ENCODE measurements around the gene NAMPT. TPM values are rescaled to one million over a fixed set of nuclear protein-coding genes. Genes with fewer than 3 reads are reported as not detected.

NAMPT gene
- polyA plus RNA-seq, 3 donors, result 71.3 to 358 (median 133) TPM

DNA sequence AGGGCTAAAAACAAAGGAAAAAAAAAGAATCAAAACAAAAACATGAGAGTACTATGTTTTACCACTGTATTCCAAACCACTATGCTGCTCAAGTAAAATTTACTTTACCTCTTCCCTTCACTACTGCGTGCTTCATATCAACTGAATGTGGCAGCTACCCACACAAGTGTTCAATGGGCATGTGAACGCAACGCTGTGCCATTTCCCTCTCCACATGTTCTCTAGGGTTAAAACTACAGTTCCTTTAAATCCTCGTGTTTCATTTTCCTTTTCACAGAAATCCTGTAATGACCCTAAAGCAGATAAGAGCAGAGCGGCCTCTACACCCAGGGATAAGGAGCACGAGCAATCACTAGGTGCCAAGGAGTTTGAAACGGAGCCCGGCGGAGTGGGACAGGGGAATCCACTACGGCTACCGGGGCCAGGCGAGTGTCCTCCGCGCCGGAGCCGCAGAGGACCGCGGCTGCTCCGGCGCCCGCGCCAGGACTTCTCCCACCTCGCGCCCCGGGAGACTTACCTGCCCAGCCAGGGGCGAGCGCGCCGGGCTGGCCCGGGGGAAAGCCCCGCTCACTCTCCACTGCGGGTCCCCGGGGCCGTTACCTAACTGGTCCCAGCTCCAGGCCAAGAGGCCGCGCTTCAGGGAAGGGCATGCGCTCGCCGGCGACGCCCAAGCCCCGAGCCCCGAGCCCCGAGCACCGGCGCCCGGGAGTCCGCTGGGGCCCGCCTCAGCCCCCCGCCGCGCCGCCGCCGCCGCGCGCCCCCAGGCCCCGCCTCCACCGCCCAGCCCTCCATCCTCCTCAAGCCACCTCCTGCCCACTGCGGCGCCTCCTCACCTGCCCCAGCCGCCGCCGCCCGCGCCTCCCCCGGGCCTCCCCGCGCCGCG is 711 bp downstream of the NAMPT start:
- TF ChIP-seq, protein P1, sequence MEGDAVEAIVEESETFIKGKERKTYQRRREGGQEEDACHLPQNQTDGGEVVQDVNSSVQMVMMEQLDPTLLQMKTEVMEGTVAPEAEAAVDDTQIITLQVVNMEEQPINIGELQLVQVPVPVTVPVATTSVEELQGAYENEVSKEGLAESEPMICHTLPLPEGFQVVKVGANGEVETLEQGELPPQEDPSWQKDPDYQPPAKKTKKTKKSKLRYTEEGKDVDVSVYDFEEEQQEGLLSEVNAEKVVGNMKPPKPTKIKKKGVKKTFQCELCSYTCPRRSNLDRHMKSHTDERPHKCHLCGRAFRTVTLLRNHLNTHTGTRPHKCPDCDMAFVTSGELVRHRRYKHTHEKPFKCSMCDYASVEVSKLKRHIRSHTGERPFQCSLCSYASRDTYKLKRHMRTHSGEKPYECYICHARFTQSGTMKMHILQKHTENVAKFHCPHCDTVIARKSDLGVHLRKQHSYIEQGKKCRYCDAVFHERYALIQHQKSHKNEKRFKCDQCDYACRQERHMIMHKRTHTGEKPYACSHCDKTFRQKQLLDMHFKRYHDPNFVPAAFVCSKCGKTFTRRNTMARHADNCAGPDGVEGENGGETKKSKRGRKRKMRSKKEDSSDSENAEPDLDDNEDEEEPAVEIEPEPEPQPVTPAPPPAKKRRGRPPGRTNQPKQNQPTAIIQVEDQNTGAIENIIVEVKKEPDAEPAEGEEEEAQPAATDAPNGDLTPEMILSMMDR (IDR thresholded peaks at IDR 0.05), result no peak
- peaks cover 44% of the 10 kb centered on the region for H3K79me2 ChIP-seq (ENCODE audit: insufficient read depth, low read length)
- Mint-ChIP-seq H3K9me3 (peaks cover 0 to 5% (median 3%) of the 10 kb centered on the region in 7 donors), H3K4me1 (peaks cover 39% of the 10 kb centered on the region), H3K4me3 (peak overlapping the region; percentile 97), H3K27ac (peak overlapping the region; percentile 89 to 99 (median 97)), H3K27me3 (ENCODE audit: low read depth in 3 of 3) (peaks cover 2 to 20% (median 5%) of the 10 kb centered on the region in 3 donors), H3K36me3 (peaks cover 43 to 44% of the 10 kb centered on the region in 2 donors)
- H3K27ac ChIP-seq (ENCODE audit: low read depth in 1 of 2, low read length in 2 of 2), result peak overlapping the region; percentile 88 to 89
- peaks cover 52% of the 10 kb centered on the region for H4K20me1 ChIP-seq (ENCODE audit: insufficient read depth, low read length)
- WGBS (ENCODE audit: insufficient coverage), result under 1% methylated on average over 53 of the region's 72 CpGs
- peak in 2 of 3 donors; percentile 64 for DNase-seq
- H2AFZ ChIP-seq (ENCODE audit: insufficient read depth, low read depth, low read length, poor library complexity, severe bottlenecking), result no peak overlapping the region
- intact Hi-C loops (cut with micrococcal nuclease), result loop anchor here (2.0 to 10.0 kb wide), 3 partner anchors 61 to 171 kb away; no protein-coding TSS in a partner anchor
- H3K4me1 ChIP-seq (ENCODE audit: control insufficient read depth in 1 of 2, insufficient read depth in 2 of 2, low read length in 2 of 2), result peaks cover 20 to 39% of the 10 kb centered on the region in 2 donors
- peak overlapping the region; percentile 93 for H3K4me2 ChIP-seq (replicated peaks; ENCODE audit: extremely low read depth, low read length, poor library complexity, severe bottlenecking)
- peak overlapping the region; percentile 90 for H3K9ac ChIP-seq (ENCODE audit: insufficient read depth, low read length, poor library complexity, severe bottlenecking)
- no peaks in the 10 kb centered on the region for H3K27me3 ChIP-seq (ENCODE audit: control insufficient read depth in 2 of 2, insufficient read depth in 2 of 2, low read length in 2 of 2)
- H3K4me3 ChIP-seq (replicated peaks in 1 of 3; ENCODE audit: low read depth in 2 of 3, low read length in 3 of 3), result peak overlapping the region; percentile 92 to 98 (median 93)
- peaks cover 0 to 19% of the 10 kb centered on the region in 2 donors for H3K36me3 ChIP-seq (replicated peaks in 1 of 2; ENCODE audit: control insufficient read depth in 1 of 2, insufficient read depth in 2 of 2, low read length in 2 of 2)
- no peaks in the 10 kb centered on the region for H3K9me3 ChIP-seq (replicated peaks in 1 of 2; ENCODE audit: control insufficient read depth in 1 of 2, insufficient read depth in 1 of 2, low read length in 2 of 2)

- no peak for DNase-seq
- no peaks in the 10 kb centered on the region for H3K9me3 ChIP-seq (replicated peaks in 1 of 2; ENCODE audit: control insufficient read depth in 1 of 2, insufficient read depth in 1 of 2, low read length in 2 of 2)
- peaks cover 44% of the 10 kb centered on the region for H3K79me2 ChIP-seq (ENCODE audit: insufficient read depth, low read length)
- Mint-ChIP-seq H3K27me3 (ENCODE audit: low read depth in 3 of 3) (peaks cover 2 to 20% (median 5%) of the 10 kb centered on the region in 3 donors), H3K4me3 (peak overlapping the region; percentile 97), H3K27ac (peak overlapping the region; percentile 89 to 99 (median 96)), H3K36me3 (peaks cover 48 to 49% of the 10 kb centered on the region in 2 donors), H3K9me3 (peaks cover 0 to 5% (median 3%) of the 10 kb centered on the region in 7 donors), H3K4me1 (peaks cover 43% of the 10 kb centered on the region)
- peak overlapping the region; percentile 92 to 98 (median 93) for H3K4me3 ChIP-seq (replicated peaks in 1 of 3; ENCODE audit: low read depth in 2 of 3, low read length in 3 of 3)
- peaks cover 20 to 39% of the 10 kb centered on the region in 2 donors for H3K4me1 ChIP-seq (ENCODE audit: control insufficient read depth in 1 of 2, insufficient read depth in 2 of 2, low read length in 2 of 2)
- peak overlapping the region; percentile 93 for H3K4me2 ChIP-seq (replicated peaks; ENCODE audit: extremely low read depth, low read length, poor library complexity, severe bottlenecking)
- H3K9ac ChIP-seq (ENCODE audit: insufficient read depth, low read length, poor library complexity, severe bottlenecking), result peak overlapping the region; percentile 90
- peaks cover 58% of the 10 kb centered on the region for H4K20me1 ChIP-seq (ENCODE audit: insufficient read depth, low read length)
- H3K27ac ChIP-seq (ENCODE audit: low read depth in 1 of 2, low read length in 2 of 2), result peak overlapping the region; percentile 88 to 89
- no peaks in the 10 kb centered on the region for H3K27me3 ChIP-seq (ENCODE audit: control insufficient read depth in 2 of 2, insufficient read depth in 2 of 2, low read length in 2 of 2)
- intact Hi-C loops (cut with micrococcal nuclease), result loop anchor here (5.0 to 10.0 kb wide), 2 partner anchors 84 to 171 kb away; no protein-coding TSS in a partner anchor
- TF ChIP-seq, protein P1 (IDR thresholded peaks at IDR 0.05), result no peak
- WGBS (ENCODE audit: insufficient coverage), result no CpG with 5 or more reads among the region's 5 CpGs
- peaks cover 0 to 22% of the 10 kb centered on the region in 2 donors for H3K36me3 ChIP-seq (replicated peaks in 1 of 2; ENCODE audit: control insufficient read depth in 1 of 2, insufficient read depth in 2 of 2, low read length in 2 of 2)
- no peak overlapping the region for H2AFZ ChIP-seq (ENCODE audit: insufficient read depth, low read depth, low read length, poor library complexity, severe bottlenecking)
Measured at GRCh38 chr7:106283501-106283830, 1.3 kb downstream of the NAMPT start.

All from CD14-positive monocyte (primary cell).